HepG2 (cell line): ENCODE measurements around the gene LMF2. TPM values are rescaled to one million over a fixed set of nuclear protein-coding genes. Genes with fewer than 3 reads are reported as not detected.

Experiments used
- DPF2 ChIP-seq: sonication (generic); formaldehyde crosslinking; IDR thresholded peaks from 2 replicates; pipeline ENCODE4 v1.4.0; 2020; ENCODE audit warnings: mild to moderate bottlenecking, low read depth, missing genetic modification reagents, borderline replicate concordance
- PCBP1 ChIP-seq: fragments of 200-400 bp; formaldehyde crosslinking; IDR thresholded peaks from 2 replicates; pipeline ENCODE4 v1.6.1; 2017; ENCODE audit warnings: mild to moderate bottlenecking, low read depth, low read length, borderline replicate concordance
- PHF5A ChIP-seq: IDR thresholded peaks from one replicate; pipeline ENCODE4 v1.6.1; 2018; ENCODE audit warnings: low read depth, missing genetic modification reagents; ENCODE audit not compliant: unreplicated experiment
- SMYD3 ChIP-seq: sonication (generic); formaldehyde crosslinking; IDR thresholded peaks from 2 replicates; pipeline ENCODE4 v1.8.1; 2023; ENCODE audit warnings: mild to moderate bottlenecking, missing genetic modification reagents
- XBP1 ChIP-seq: sonication (generic); formaldehyde crosslinking; IDR thresholded peaks from 2 replicates; pipeline ENCODE4 v1.5.0; 2020; ENCODE audit warnings: missing genetic modification reagents
- ZC3H13 ChIP-seq: sonication (generic); formaldehyde crosslinking; IDR thresholded peaks from 2 replicates; pipeline ENCODE4 v1.8.1; 2023; ENCODE audit warnings: mild to moderate bottlenecking, missing genetic modification reagents, moderate library complexity
- ZNF292 ChIP-seq: sonication (generic); formaldehyde crosslinking; IDR thresholded peaks from 2 replicates; pipeline ENCODE4 v1.8.1; 2022; ENCODE audit warnings: mild to moderate bottlenecking, low read depth, missing genetic modification reagents, borderline replicate concordance
- ZNF33A ChIP-seq: sonication (generic); formaldehyde crosslinking; IDR thresholded peaks from 2 replicates; pipeline ENCODE4 v1.5.1; 2020; ENCODE audit warnings: missing genetic modification reagents, mild to moderate bottlenecking, moderate library complexity, borderline replicate concordance
- ZNF614 ChIP-seq: IDR thresholded peaks from 2 replicates; pipeline ENCODE4 v1.6.1; 2018; ENCODE audit warnings: missing biosample characterization, missing genetic modification reagents, inconsistent platforms, borderline replicate concordance
- polyA plus RNA-seq, 8 experiments: library from polyadenylated mRNA; depleted of rRNA in 3 of 8; stranded (reverse) in 7 of 8; unstranded in 1 of 8; fragments of >200 nt; fragmentation: Illumina TruSeq in 4 of 8; extraction: Trizol in 4 of 8; gene quantifications; 2 replicates each; pipeline versions ENCODE4 v1.2.1 to v1.2.3, GENCODE V29; 2011 to 2016; ENCODE audit warnings: low read depth in 4 of 8, missing spikeins in 1 of 8, mixed read lengths in 1 of 8; ENCODE audit not compliant: insufficient read depth in 1 of 8
- total RNA-seq, 5 experiments: library from RNA; depleted of rRNA; stranded (reverse); fragments of >200 nt; fragmentation: Illumina TruSeq; extraction: Trizol; gene quantifications; 2 replicates each; pipeline ENCODE4 v1.2.3, GENCODE V29; 2016; ENCODE audit warnings: low read depth in 1 of 5
- TF ChIP-seq, protein P1 (sequence below): sonication (generic); formaldehyde crosslinking; IDR thresholded peaks from 2 replicates; pipeline ENCODE4 v1.4.0; 2020; ENCODE audit warnings: missing genetic modification reagents, borderline replicate concordance
- TF ChIP-seq, protein P2 (sequence below): sonication (generic); formaldehyde crosslinking; IDR thresholded peaks from 2 replicates; pipeline ENCODE4 v1.4.0; 2020; ENCODE audit warnings: mild to moderate bottlenecking, missing genetic modification reagents
- TF ChIP-seq, protein P3 (sequence below): sonication (generic); formaldehyde crosslinking; IDR thresholded peaks from 2 replicates; pipeline ENCODE4 v1.8.1; 2023; ENCODE audit warnings: mild to moderate bottlenecking, inconsistent platforms, moderate library complexity, missing genetic modification reagents, borderline replicate concordance
- TF ChIP-seq, protein P4 (sequence below): sonication (generic); formaldehyde crosslinking; IDR thresholded peaks from 2 replicates; pipeline ENCODE4 v1.8.1; 2023; ENCODE audit warnings: mild to moderate bottlenecking, missing genetic modification reagents
- TF ChIP-seq, protein P5 (sequence below): sonication (generic); formaldehyde crosslinking; conservative IDR thresholded peaks from 2 replicates; pipeline ENCODE4 v1.8.1; 2023; ENCODE audit warnings: missing genetic modification reagents
- TF ChIP-seq, protein P6 (sequence below): sonication (generic); formaldehyde crosslinking; IDR thresholded peaks from 2 replicates; pipeline ENCODE4 v1.8.1; 2023; ENCODE audit warnings: mild to moderate bottlenecking, missing genetic modification reagents, borderline replicate concordance
- TF ChIP-seq, protein P7 (sequence below): sonication (generic); formaldehyde crosslinking; IDR thresholded peaks from 2 replicates; pipeline ENCODE4 v1.8.0; 2022; ENCODE audit warnings: missing genetic modification reagents, mild to moderate bottlenecking, moderate library complexity, borderline replicate concordance

Gene LMF2
- total and polyA plus RNA-seq, 2 of the 13 experiments (the other 11 are each of a cell fraction or from before 2014, with no cell fraction given) = 23.3 to 30.6 TPM

DNA sequence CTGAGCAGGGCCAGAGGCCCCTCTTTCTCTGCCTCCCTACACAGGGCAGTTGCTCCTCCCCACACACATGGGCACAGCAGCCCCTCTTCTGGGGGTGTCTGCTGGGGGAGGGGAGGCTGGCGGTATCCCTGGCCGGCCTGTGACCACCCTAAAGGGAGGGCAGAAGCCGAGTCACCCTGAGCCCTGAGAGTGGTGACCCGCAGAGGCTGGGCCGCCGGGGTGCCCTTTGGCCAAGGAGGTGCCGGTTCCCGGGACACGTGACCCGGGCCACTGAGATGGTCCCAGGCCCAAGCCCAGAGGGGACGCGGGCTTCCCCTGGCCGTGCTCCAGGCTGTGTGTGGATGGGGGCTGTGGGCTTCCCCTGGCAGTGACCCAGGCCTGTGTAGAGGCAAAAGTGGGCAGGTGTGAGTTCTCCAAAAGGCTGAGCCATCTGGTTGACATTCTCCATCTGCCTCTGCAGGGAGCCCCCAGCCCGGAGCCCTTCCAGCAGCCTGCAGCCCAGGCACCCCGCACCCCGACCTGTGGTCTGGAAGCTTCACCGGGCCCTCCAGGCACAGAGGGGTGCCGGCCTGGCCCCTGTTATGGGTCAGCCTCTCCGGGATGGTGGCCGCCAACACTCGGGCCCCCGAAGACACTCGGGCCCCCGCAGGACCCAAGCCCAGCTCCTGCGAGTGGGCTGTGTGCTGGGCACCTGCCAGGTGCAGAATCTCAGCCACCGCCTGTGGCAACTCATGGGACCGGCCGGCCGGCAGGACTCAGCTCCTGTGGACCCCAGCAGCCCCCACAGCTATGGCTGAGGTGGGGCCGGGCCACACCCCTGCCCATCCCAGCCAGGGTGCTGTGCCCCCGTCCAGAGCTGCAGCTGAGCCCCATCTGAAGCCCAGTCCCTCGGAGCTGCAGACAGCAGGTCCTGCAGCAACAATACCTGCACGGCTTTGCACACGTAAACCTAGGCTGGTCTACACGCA is 25.1 kb downstream of the LMF2 start (continued):
- TF ChIP-seq ZNF292 (CRISPR knock-in tag) (no peak), ZNF33A (CRISPR knock-in tag) (no peak), PCBP1 (peak; percentile 32; the same call in 1 of the 2 replicates), ZNF614 (CRISPR knock-in tag) (no peak), DPF2 (CRISPR knock-in tag) (no peak), XBP1 (CRISPR knock-in tag) (no peak), PHF5A (CRISPR knock-in tag) (no peak), ZC3H13 (CRISPR knock-in tag) (no peak), SMYD3 (no peak)
- TF ChIP-seq, protein P1, sequence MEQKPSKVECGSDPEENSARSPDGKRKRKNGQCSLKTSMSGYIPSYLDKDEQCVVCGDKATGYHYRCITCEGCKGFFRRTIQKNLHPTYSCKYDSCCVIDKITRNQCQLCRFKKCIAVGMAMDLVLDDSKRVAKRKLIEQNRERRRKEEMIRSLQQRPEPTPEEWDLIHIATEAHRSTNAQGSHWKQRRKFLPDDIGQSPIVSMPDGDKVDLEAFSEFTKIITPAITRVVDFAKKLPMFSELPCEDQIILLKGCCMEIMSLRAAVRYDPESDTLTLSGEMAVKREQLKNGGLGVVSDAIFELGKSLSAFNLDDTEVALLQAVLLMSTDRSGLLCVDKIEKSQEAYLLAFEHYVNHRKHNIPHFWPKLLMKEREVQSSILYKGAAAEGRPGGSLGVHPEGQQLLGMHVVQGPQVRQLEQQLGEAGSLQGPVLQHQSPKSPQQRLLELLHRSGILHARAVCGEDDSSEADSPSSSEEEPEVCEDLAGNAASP = 0 out of 2 replicates have a peak, but pooled peaks have one; percentile 24
- TF ChIP-seq, protein P2, sequence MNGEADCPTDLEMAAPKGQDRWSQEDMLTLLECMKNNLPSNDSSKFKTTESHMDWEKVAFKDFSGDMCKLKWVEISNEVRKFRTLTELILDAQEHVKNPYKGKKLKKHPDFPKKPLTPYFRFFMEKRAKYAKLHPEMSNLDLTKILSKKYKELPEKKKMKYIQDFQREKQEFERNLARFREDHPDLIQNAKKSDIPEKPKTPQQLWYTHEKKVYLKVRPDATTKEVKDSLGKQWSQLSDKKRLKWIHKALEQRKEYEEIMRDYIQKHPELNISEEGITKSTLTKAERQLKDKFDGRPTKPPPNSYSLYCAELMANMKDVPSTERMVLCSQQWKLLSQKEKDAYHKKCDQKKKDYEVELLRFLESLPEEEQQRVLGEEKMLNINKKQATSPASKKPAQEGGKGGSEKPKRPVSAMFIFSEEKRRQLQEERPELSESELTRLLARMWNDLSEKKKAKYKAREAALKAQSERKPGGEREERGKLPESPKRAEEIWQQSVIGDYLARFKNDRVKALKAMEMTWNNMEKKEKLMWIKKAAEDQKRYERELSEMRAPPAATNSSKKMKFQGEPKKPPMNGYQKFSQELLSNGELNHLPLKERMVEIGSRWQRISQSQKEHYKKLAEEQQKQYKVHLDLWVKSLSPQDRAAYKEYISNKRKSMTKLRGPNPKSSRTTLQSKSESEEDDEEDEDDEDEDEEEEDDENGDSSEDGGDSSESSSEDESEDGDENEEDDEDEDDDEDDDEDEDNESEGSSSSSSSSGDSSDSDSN (CRISPR knock-in tag) = peak; percentile 12; the same call in 1 of the 2 replicates
- TF ChIP-seq, protein P3, sequence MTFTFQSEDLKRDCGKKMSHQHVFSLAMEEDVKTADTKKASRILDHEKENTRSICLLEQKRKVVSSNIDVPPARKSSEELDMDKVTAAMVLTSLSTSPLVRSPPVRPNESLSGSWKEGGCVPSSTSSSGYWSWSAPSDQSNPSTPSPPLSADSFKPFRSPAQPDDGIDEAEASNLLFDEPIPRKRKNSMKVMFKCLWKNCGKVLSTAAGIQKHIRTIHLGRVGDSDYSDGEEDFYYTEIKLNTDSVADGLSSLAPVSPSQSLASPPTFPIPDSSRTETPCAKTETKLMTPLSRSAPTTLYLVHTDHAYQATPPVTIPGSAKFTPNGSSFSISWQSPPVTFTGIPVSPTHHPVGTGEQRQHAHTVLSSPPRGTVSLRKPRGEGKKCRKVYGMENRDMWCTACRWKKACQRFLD = no peak
- TF ChIP-seq, protein P4, sequence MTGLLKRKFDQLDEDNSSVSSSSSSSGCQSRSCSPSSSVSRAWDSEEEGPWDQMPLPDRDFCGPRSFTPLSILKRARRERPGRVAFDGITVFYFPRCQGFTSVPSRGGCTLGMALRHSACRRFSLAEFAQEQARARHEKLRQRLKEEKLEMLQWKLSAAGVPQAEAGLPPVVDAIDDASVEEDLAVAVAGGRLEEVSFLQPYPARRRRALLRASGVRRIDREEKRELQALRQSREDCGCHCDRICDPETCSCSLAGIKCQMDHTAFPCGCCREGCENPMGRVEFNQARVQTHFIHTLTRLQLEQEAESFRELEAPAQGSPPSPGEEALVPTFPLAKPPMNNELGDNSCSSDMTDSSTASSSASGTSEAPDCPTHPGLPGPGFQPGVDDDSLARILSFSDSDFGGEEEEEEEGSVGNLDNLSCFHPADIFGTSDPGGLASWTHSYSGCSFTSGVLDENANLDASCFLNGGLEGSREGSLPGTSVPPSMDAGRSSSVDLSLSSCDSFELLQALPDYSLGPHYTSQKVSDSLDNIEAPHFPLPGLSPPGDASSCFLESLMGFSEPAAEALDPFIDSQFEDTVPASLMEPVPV (CRISPR knock-in tag) = no peak
- TF ChIP-seq, protein P5, sequence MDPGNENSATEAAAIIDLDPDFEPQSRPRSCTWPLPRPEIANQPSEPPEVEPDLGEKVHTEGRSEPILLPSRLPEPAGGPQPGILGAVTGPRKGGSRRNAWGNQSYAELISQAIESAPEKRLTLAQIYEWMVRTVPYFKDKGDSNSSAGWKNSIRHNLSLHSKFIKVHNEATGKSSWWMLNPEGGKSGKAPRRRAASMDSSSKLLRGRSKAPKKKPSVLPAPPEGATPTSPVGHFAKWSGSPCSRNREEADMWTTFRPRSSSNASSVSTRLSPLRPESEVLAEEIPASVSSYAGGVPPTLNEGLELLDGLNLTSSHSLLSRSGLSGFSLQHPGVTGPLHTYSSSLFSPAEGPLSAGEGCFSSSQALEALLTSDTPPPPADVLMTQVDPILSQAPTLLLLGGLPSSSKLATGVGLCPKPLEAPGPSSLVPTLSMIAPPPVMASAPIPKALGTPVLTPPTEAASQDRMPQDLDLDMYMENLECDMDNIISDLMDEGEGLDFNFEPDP (CRISPR knock-in tag) = no peak
- TF ChIP-seq, protein P6, sequence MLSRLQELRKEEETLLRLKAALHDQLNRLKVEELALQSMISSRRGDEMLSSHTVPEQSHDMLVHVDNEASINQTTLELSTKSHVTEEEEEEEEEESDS (CRISPR knock-in tag) = no peak
- TF ChIP-seq, protein P7, sequence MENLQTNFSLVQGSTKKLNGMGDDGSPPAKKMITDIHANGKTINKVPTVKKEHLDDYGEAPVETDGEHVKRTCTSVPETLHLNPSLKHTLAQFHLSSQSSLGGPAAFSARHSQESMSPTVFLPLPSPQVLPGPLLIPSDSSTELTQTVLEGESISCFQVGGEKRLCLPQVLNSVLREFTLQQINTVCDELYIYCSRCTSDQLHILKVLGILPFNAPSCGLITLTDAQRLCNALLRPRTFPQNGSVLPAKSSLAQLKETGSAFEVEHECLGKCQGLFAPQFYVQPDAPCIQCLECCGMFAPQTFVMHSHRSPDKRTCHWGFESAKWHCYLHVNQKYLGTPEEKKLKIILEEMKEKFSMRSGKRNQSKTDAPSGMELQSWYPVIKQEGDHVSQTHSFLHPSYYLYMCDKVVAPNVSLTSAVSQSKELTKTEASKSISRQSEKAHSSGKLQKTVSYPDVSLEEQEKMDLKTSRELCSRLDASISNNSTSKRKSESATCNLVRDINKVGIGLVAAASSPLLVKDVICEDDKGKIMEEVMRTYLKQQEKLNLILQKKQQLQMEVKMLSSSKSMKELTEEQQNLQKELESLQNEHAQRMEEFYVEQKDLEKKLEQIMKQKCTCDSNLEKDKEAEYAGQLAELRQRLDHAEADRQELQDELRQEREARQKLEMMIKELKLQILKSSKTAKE (CRISPR knock-in tag) = no peak
